Right lobe of liver (tissue), 6 donors: Measurements from ENCODE around the gene SPIRE1. TPM values are rescaled to one million over a fixed set of nuclear protein-coding genes. Genes with fewer than 3 reads are reported as not detected.

Experiments
- ATAC-seq, 4 donors: fragments of 200-7000 bp; cut with Tn5 transposase; one replicate each; pipeline ENCODE4 v1.9.1; 2020; ENCODE audit warnings: mild to moderate bottlenecking in 4 of 4, moderate library complexity in 4 of 4
- DNase-seq, 3 donors: peaks; one replicate each; pipeline ENCODE4 v3.0.0-alpha.2; 2020
- H3K27ac ChIP-seq, 3 donors: fragments of 200-600 bp; one replicate each; pipeline ENCODE4 v1.8.0; 2022
- H3K27me3 ChIP-seq, 2 donors: fragments of 200-600 bp; one replicate each; pipeline ENCODE4 v1.8.0; 2022
- H3K36me3 ChIP-seq, 4 donors: fragments of 200-600 bp; sonication (generic) in 1 of 4; one replicate each; pipeline versions ENCODE4 v1.5.1 to v1.8.0; 2017 to 2022; ENCODE audit warnings: control low read depth in 1 of 4
- H3K4me1 ChIP-seq, 4 donors: fragments of 200-600 bp; sonication (generic) in 1 of 4; one replicate each; pipeline versions ENCODE4 v1.5.1 to v1.8.0; 2017 to 2022; ENCODE audit warnings: control low read depth in 1 of 4
- H3K4me3 ChIP-seq, 3 donors: fragments of 200-600 bp; one replicate each; pipeline ENCODE4 v1.8.0; 2022
- H3K9me3 ChIP-seq, 4 donors: fragments of 200-600 bp; sonication (generic) in 1 of 4; one replicate each; pipeline versions ENCODE4 v1.5.1 to v1.8.0; 2017 to 2022; ENCODE audit warnings: control low read depth in 1 of 4
- CTCF ChIP-seq, 4 donors: fragments of 200-600 bp in 3 of 4; fragments of 450-650 bp in 1 of 4; IDR thresholded peaks; one replicate each; pipeline versions ENCODE4 v1.5.1 to v1.8.0; 2016 to 2022; ENCODE audit warnings: antibody characterized with exemption in 4 of 4, mild to moderate bottlenecking in 2 of 4
- POLR2A ChIP-seq: fragments of 450-650 bp; IDR thresholded peaks from one replicate; pipeline ENCODE4 v1.6.1; 2017; ENCODE audit warnings: antibody characterized with exemption, mild to moderate bottlenecking
- WGBS: methylation state at CpG from one replicate; pipeline ENCODE4 v1.1.6; 2018; ENCODE audit warnings: low coverage, low lambda C conversion rate; ENCODE audit not compliant: insufficient coverage; ENCODE audit errors: missing lambda C conversion rate; 5-methylcytosine and 5-hydroxymethylcytosine counted together
- intact Hi-C, 2 donors: fragments of 100-400 bp; cut with DNase I; formaldehyde crosslinking; loops; one replicate each; pipeline versions ENCODE4 v1.11.2 to v1.14.1; 2022
- total RNA-seq, 6 experiments: library from RNA; depleted of rRNA in 2 of 6; stranded (reverse); fragments of >200 nt in 2 of 6; fragmentation: NEBNext Ultra II Directional in 3 of 6; extraction: Animal tissue kit (Norgen Biotek cat#: 25700) in 3 of 6; gene quantifications; one replicate each; pipeline versions ENCODE4 v1.1.0 to v1.2.4, GENCODE V29; 2016 to 2023
- donor health status: DM: no; HTN: yes; CAD: no.
- donor health status: DM: no; HTN: no; CAD: no.
- donor health status: DM: no; HTN: no; CAD: no.
- donor health status: DM: no; HTN: yes; CAD: no.
- donor health status: DM: no; HTN: yes; CAD: no.

The SPIRE1 gene
- total RNA-seq, 6 experiments from 2014 or later = 2.2 to 19.1 (median 7.9) TPM

DNA sequence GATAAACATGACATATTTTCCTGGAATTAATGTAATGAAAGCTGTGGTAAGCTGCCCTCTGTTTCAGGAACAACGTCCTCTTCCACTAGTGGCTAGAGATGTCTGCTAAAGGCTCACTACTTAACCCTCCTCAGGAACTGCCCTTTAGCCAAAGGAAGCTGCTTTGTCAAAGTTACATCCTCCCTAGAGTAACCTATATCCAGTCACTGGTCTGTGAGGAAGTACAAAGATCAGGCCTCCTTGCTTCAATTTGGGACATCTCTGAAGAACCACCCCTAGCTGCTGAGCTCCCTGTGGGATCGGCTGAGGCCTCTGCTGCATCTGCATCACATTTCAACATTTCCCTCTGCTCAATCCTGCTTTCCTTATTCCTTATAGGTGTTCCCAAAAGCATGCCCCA lies 142.4 kb downstream of the SPIRE1 start:
- ATAC-seq = peak; percentile 46 to 88 (median 82)

GRCh38 chr18:12507007-12507406 lies 150.9 kb downstream of the SPIRE1 start:
- Histone ChIP-seq H3K4me3 (no peak overlapping the region), H3K4me1 (no peaks in the 10 kb centered on the region), H3K9me3 (no peaks in the 10 kb centered on the region), H3K27ac (no peak overlapping the region), H3K27me3 (no peaks in the 10 kb centered on the region), H3K36me3 (no peaks in the 10 kb centered on the region)
- intact Hi-C loops = no loop called here
- WGBS = 50% methylated on average over 3 of the region's 5 CpGs
- ATAC-seq = no peak
- no peak for DNase-seq
- no peak for TF ChIP-seq CTCF (IDR thresholded peaks at IDR 0.05)
- TF ChIP-seq POLR2A = no peak

More for the DNA sequence above, 142.4 kb downstream of the SPIRE1 start:
- no peak for TF ChIP-seq POLR2A
- Histone ChIP-seq H3K27me3 (no peaks in the 10 kb centered on the region), H3K36me3 (no peaks in the 10 kb centered on the region), H3K27ac (no peak overlapping the region), H3K9me3 (no peaks in the 10 kb centered on the region), H3K4me1 (no peaks in the 10 kb centered on the region), H3K4me3 (no peak overlapping the region)
- no peak for DNase-seq
- WGBS = 51% methylated on average over 2 of the region's 2 CpGs
- intact Hi-C loops = no loop called here

GRCh38 chr18:12500986-12501385 lies 156.9 kb downstream of the SPIRE1 start:
- no peak for DNase-seq
- Histone ChIP-seq H3K27me3 (no peaks in the 10 kb centered on the region), H3K4me3 (no peak overlapping the region), H3K4me1 (no peaks in the 10 kb centered on the region), H3K27ac (no peak overlapping the region), H3K9me3 (no peaks in the 10 kb centered on the region), H3K36me3 (no peaks in the 10 kb centered on the region)
- TF ChIP-seq POLR2A = no peak
- no peak for TF ChIP-seq CTCF (IDR thresholded peaks at IDR 0.05)
- WGBS = 72% methylated on average over 3 of the region's 6 CpGs
- peak in 1 of 4 donors; percentile 73 for ATAC-seq
- intact Hi-C loops = no loop called here

- H3K4me3 ChIP-seq = no peak overlapping the region
- H3K27ac ChIP-seq = no peak overlapping the region
- 88% methylated on average over 3 of the region's 3 CpGs for WGBS
- no peaks in the 10 kb centered on the region for H3K27me3 ChIP-seq
- ATAC-seq (no peak), DNase-seq (no peak)
- H3K36me3 ChIP-seq = no peaks in the 10 kb centered on the region
- no peaks in the 10 kb centered on the region for H3K4me1 ChIP-seq
- intact Hi-C loops = no loop called here
- no peaks in the 10 kb centered on the region for H3K9me3 ChIP-seq
- TF ChIP-seq POLR2A (no peak), CTCF (IDR thresholded peaks at IDR 0.05) (no peak)
Observed at GRCh38 chr18:12497839-12498238, 160.1 kb downstream of the SPIRE1 start.

DNA sequence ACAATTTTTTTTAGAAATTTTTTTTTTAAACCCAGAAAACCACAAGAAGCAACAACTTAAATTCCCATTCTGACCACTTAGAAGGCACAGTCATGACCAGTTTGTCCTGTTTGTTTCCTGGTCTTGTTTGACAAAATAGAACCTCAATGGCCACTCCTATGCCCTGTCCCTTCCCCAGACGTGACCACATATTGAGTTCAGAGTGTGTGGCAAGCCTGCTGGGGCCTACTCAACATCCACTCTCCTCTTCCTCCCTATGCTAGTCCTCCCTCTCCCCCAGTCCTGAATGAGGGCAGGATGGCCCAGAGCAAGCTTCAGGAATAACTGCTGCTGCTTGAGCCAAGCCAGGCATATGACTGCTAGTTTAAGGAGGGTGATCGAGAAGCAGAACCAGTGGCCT lies 160.6 kb downstream of the SPIRE1 start:
- H3K9me3 ChIP-seq = no peaks in the 10 kb centered on the region
- 61% methylated on average over 2 of the region's 2 CpGs for WGBS
- no peak for TF ChIP-seq POLR2A
- no peak for TF ChIP-seq CTCF (IDR thresholded peaks at IDR 0.05)
- DNase-seq (no peak), ATAC-seq (no peak)
- H3K4me1 ChIP-seq = no peaks in the 10 kb centered on the region
- no peaks in the 10 kb centered on the region for H3K36me3 ChIP-seq
- H3K27ac ChIP-seq = no peak overlapping the region
- no peak overlapping the region for H3K4me3 ChIP-seq
- no peaks in the 10 kb centered on the region for H3K27me3 ChIP-seq
- intact Hi-C loops = no loop called here
